IMR-90 (cell line): ENCODE results near the gene TSHZ1. TPM values are rescaled to one million over a fixed set of nuclear protein-coding genes. Genes with fewer than 3 reads are reported as not detected.

Experiments
- ATAC-seq: fragments of 200-7000 bp; cut with Tn5 transposase; 2 replicates; pipeline ENCODE4 v1.9.1; 2020; ENCODE audit warnings: low read depth, mild to moderate bottlenecking, moderate library complexity
- BruUV-seq: library from RNA; stranded (reverse); fragments of 400-500 nt; replicated peaks from 2 replicates; lab custom pipeline; 2021; lab: Mats Ljungman, UMichigan
- CTCF ChIA-PET: fragments of 300-600 bp; formaldehyde crosslinking; extraction: SDS; loops from one replicate; lab custom pipeline; 2021; ENCODE audit warnings: antibody characterized with exemption; lab: Yijun Ruan, JAX
- POLR2A ChIA-PET: fragments of 300-600 bp; sonication (Branson Sonifier 250); formaldehyde crosslinking; loops from one replicate; lab custom pipeline; 2022; ENCODE audit warnings: antibody characterized with exemption; ENCODE audit not compliant: unreplicated experiment; lab: Charles Lee
- DNase-seq: peaks from one replicate; pipeline ENCODE4 v3.0.0; 2013
- H2AFZ ChIP-seq: replicated peaks from 2 replicates; pipeline ENCODE3; 2013; ENCODE audit warnings: low read length, mild to moderate bottlenecking; ENCODE audit not compliant: poor library complexity
- H2AK5ac ChIP-seq: 2 replicates; pipeline ENCODE4 v1.6.1; 2013; ENCODE audit warnings: low read depth, low read length, inconsistent platforms
- H2AK9ac ChIP-seq: replicated peaks from 2 replicates; pipeline ENCODE3; 2013; ENCODE audit warnings: mild to moderate bottlenecking, low read depth, low read length, moderate library complexity; ENCODE audit not compliant: poor library complexity
- H2BK120ac ChIP-seq: 2 replicates; pipeline ENCODE4 v1.6.1; 2013; ENCODE audit warnings: low read depth, low read length, inconsistent platforms
- H2BK15ac ChIP-seq: 3 replicates; pipeline ENCODE4 v1.6.1; 2013; ENCODE audit warnings: low read depth, low read length, inconsistent platforms
- H2BK20ac ChIP-seq: 2 replicates; pipeline ENCODE4 v1.6.1; 2013; ENCODE audit warnings: low read depth, mild to moderate bottlenecking, inconsistent platforms, low read length, moderate library complexity
- H2BK5ac ChIP-seq: 2 replicates; pipeline ENCODE4 v1.6.1; 2013; ENCODE audit warnings: mild to moderate bottlenecking, low read depth, low read length, inconsistent platforms; ENCODE audit not compliant: poor library complexity, severe bottlenecking
- H3K14ac ChIP-seq: replicated peaks from 2 replicates; pipeline ENCODE4 v1.6.1; 2013; ENCODE audit warnings: low read depth, low read length, inconsistent platforms
- H3K18ac ChIP-seq: 2 replicates; pipeline ENCODE4 v1.6.1; 2013; ENCODE audit warnings: low read depth, low read length, control low read depth
- H3K23ac ChIP-seq: 2 replicates; pipeline ENCODE4 v1.6.1; 2013; ENCODE audit warnings: low read depth, low read length, inconsistent platforms
- H3K27ac ChIP-seq: 2 replicates; pipeline ENCODE4 v1.5.1; 2013; ENCODE audit warnings: mild to moderate bottlenecking, control low read depth, low read length; ENCODE audit not compliant: insufficient read depth
- H3K27me3 ChIP-seq: 2 replicates; pipeline ENCODE4 v1.6.1; 2013; ENCODE audit warnings: low read length; ENCODE audit not compliant: control insufficient read depth, insufficient read depth
- H3K36me3 ChIP-seq: 2 replicates; pipeline ENCODE4 v1.6.1; 2013; ENCODE audit warnings: low read length, mixed read lengths; ENCODE audit not compliant: control insufficient read depth, insufficient read depth
- H3K4ac ChIP-seq: 2 replicates; pipeline ENCODE4 v1.6.1; 2013; ENCODE audit warnings: low read depth, low read length, inconsistent platforms
- H3K4me1 ChIP-seq: 2 replicates; pipeline ENCODE4 v1.6.1; 2013; ENCODE audit warnings: low read length, mixed read lengths; ENCODE audit not compliant: control insufficient read depth, insufficient read depth
- H3K4me2 ChIP-seq: 2 replicates; pipeline ENCODE4 v1.6.1; 2013; ENCODE audit warnings: low read depth, mild to moderate bottlenecking, control low read depth, low read length, moderate library complexity
- H3K4me3 ChIP-seq: 2 replicates; pipeline ENCODE4 v1.5.1; 2013; ENCODE audit warnings: low read depth, mild to moderate bottlenecking, control low read depth, low read length, moderate library complexity; ENCODE audit not compliant: insufficient read depth
- H3K56ac ChIP-seq: 2 replicates; pipeline ENCODE4 v1.6.1; 2013; ENCODE audit warnings: low read length, inconsistent platforms; ENCODE audit not compliant: insufficient read depth; ENCODE audit errors: extremely low read depth
- H3K79me1 ChIP-seq, 2 experiments: 2 replicates each; pipeline ENCODE4 v1.6.1; 2013; ENCODE audit warnings: low read length in 2 of 2, inconsistent platforms in 1 of 2, low read depth in 1 of 2
- H3K9ac ChIP-seq: 2 replicates; pipeline ENCODE4 v1.6.1; 2013; ENCODE audit warnings: low read depth, low read length, control low read depth
- H3K9me1 ChIP-seq: 2 replicates; pipeline ENCODE4 v1.6.1; 2013; ENCODE audit warnings: low read length, inconsistent platforms; ENCODE audit not compliant: insufficient read depth
- H3K9me3 ChIP-seq: 2 replicates; pipeline ENCODE4 v1.6.1; 2013; ENCODE audit warnings: low read length; ENCODE audit not compliant: control insufficient read depth, insufficient read depth
- H4K20me1 ChIP-seq: 2 replicates; pipeline ENCODE4 v1.6.1; 2013; ENCODE audit warnings: low read length, inconsistent platforms; ENCODE audit not compliant: insufficient read depth
- H4K5ac ChIP-seq: 2 replicates; pipeline ENCODE4 v1.6.1; 2013; ENCODE audit warnings: mild to moderate bottlenecking, low read depth, low read length, control low read depth
- H4K8ac ChIP-seq, 2 experiments: 2 replicates each; pipeline ENCODE4 v1.6.1; 2013; ENCODE audit warnings: low read depth in 2 of 2, low read length in 2 of 2, control low read depth in 1 of 2, inconsistent platforms in 1 of 2
- H4K91ac ChIP-seq: 2 replicates; pipeline ENCODE4 v1.6.1; 2013; ENCODE audit warnings: low read depth, low read length, inconsistent platforms; ENCODE audit not compliant: insufficient read depth
- BHLHE40 ChIP-seq: fragments of 150-350 bp; IDR thresholded peaks from 2 replicates; pipeline ENCODE4 v1.6.1; 2016; ENCODE audit warnings: mild to moderate bottlenecking, low read depth, low read length
- CEBPB ChIP-seq: IDR thresholded peaks from 2 replicates; pipeline ENCODE4 v1.6.1; 2012; ENCODE audit warnings: low read depth, low read length, improper control_type of control experiment
- CHD1 ChIP-seq: IDR thresholded peaks from 2 replicates; pipeline ENCODE4 v1.6.1; 2012; ENCODE audit warnings: low read depth, low read length, improper control_type of control experiment
- CTCF ChIP-seq: conservative IDR thresholded peaks from 2 replicates; pipeline ENCODE4 v1.5.1; 2012; ENCODE audit warnings: mild to moderate bottlenecking, low read depth, low read length, improper control_type of control experiment
- ELK1 ChIP-seq: fragments of 150-350 bp; IDR thresholded peaks from 2 replicates; pipeline ENCODE4 v1.6.1; 2016; ENCODE audit warnings: low read depth, mild to moderate bottlenecking, low read length, moderate library complexity, borderline replicate concordance
- FOS ChIP-seq: fragments of 150-350 bp; IDR thresholded peaks from 2 replicates; pipeline ENCODE4 v1.6.1; 2016; ENCODE audit warnings: low read depth, low read length
- MAFK ChIP-seq: IDR thresholded peaks from 2 replicates; pipeline ENCODE4 v1.6.1; 2012; ENCODE audit warnings: low read depth, low read length, improper control_type of control experiment
- MAZ ChIP-seq: IDR thresholded peaks from 2 replicates; pipeline ENCODE4 v1.6.1; 2012; ENCODE audit warnings: low read depth, mild to moderate bottlenecking, low read length, improper control_type of control experiment, moderate library complexity, borderline replicate concordance
- MXI1 ChIP-seq: IDR thresholded peaks from 2 replicates; pipeline ENCODE4 v1.6.1; 2012; ENCODE audit warnings: low read depth, mild to moderate bottlenecking, low read length, moderate library complexity, borderline replicate concordance
- NFE2L2 ChIP-seq: fragments of 150-350 bp; IDR thresholded peaks from 2 replicates; pipeline ENCODE4 v1.6.1; 2016; ENCODE audit warnings: low read depth, mild to moderate bottlenecking, low read length
- POLR2A ChIP-seq: IDR thresholded peaks from 2 replicates; pipeline ENCODE4 v1.6.1; 2012; ENCODE audit warnings: mild to moderate bottlenecking, low read depth, low read length
- RAD21 ChIP-seq: IDR thresholded peaks from 2 replicates; pipeline ENCODE4 v1.6.1; 2012; ENCODE audit warnings: low read length, improper control_type of control experiment
- RCOR1 ChIP-seq: IDR thresholded peaks from 2 replicates; pipeline ENCODE4 v1.6.1; 2012; ENCODE audit warnings: mild to moderate bottlenecking, low read length, improper control_type of control experiment; ENCODE audit not compliant: insufficient replicate concordance
- RFX5 ChIP-seq: IDR thresholded peaks from 2 replicates; pipeline ENCODE4 v1.8.0; 2012; ENCODE audit warnings: low read depth, mild to moderate bottlenecking, low read length, moderate library complexity
- SMC3 ChIP-seq: fragments of 150-350 bp; IDR thresholded peaks from 2 replicates; pipeline ENCODE4 v1.6.1; 2016; ENCODE audit warnings: low read depth, mild to moderate bottlenecking, antibody characterized with exemption, low read length, moderate library complexity
- USF2 ChIP-seq: fragments of 150-350 bp; IDR thresholded peaks from 2 replicates; pipeline ENCODE4 v1.6.1; 2017; ENCODE audit warnings: mild to moderate bottlenecking, antibody characterized with exemption, low read length, low read depth
- WGBS, 2 experiments: methylation state at CpG; one replicate each; pipeline versions ENCODE4 v1.1.5 to v1.1.7; 2013; ENCODE audit warnings: missing lambda C conversion rate in 2 of 2; ENCODE audit not compliant: insufficient read length in 1 of 2; ENCODE audit errors: extremely low coverage in 2 of 2; 5-methylcytosine and 5-hydroxymethylcytosine counted together
- dilution Hi-C: fragments of 300-500 bp; cut with HindIII; formaldehyde crosslinking; loops from one replicate; pipeline ENCODE4 v1.14.3; 2018; ENCODE audit warnings: low sequenced_read_pairs; ENCODE audit not compliant: unreplicated experiment
- in situ Hi-C: fragments of 300-500 bp; cut with MboI; formaldehyde crosslinking; loops from 3 replicates; pipeline ENCODE4 v1.14.3; 2019; ENCODE audit warnings: low sequenced_read_pairs, inconsistent platforms, mixed read lengths
- intact Hi-C: fragments of 100-400 bp; cut with micrococcal nuclease; formaldehyde crosslinking; loops from 2 replicates; pipeline ENCODE4 v1.10.0; 2022
- polyA plus RNA-seq, 3 experiments: library from polyadenylated mRNA; depleted of rRNA; stranded (reverse); fragments of >200 nt; gene quantifications; 2 replicates each; pipeline ENCODE4 v1.2.3, GENCODE V29; 2012; ENCODE audit warnings: low replicate concordance in 1 of 3
- total RNA-seq: library from RNA; depleted of rRNA; stranded (reverse); fragments of >200 nt; gene quantifications from 2 replicates; pipeline ENCODE4 v1.2.3, GENCODE V29; 2012

Gene TSHZ1
- total and polyA plus RNA-seq, 2 of the 4 experiments (the other 2 are of a cell fraction), result 7.1 to 10.0 TPM

GRCh38 chr18:75285876-75286275 is 75.3 kb downstream of the TSHZ1 start:
- 97% methylated on average over 13 of the region's 24 CpGs; no CpG with 5 or more reads in 1 of the 2 experiments for WGBS, 2 experiments
- Histone ChIP-seq H2BK5ac (no peak overlapping the region), H3K4ac (no peak overlapping the region), H3K27ac (no peak overlapping the region), H2BK15ac (no peak overlapping the region), H3K23ac (no peak overlapping the region), H2BK120ac (no peak overlapping the region), H3K9ac (no peak overlapping the region), H3K56ac (no peak overlapping the region), H4K91ac (no peak overlapping the region), H3K9me3 (no peaks in the 10 kb centered on the region), H4K8ac (no peak overlapping the region), H3K9me1 (0 out of 2 replicates have a peak, but pooled peaks cover 4% of the 10 kb centered on the region), H2AK5ac (no peak overlapping the region), H3K4me3 (no peak overlapping the region), H4K5ac (no peak overlapping the region), H3K4me1 (no peaks in the 10 kb centered on the region; the same call in 1 of the 2 replicates), H3K14ac (no peak overlapping the region), H3K27me3 (no peaks in the 10 kb centered on the region), H4K20me1 (no peaks in the 10 kb centered on the region), H3K18ac (no peak overlapping the region), H3K4me2 (no peak overlapping the region), H2BK20ac (no peak overlapping the region), H3K36me3 (peaks cover 31% of the 10 kb centered on the region), H3K79me1 (peaks cover 0 to 26% of the 10 kb centered on the region in 2 experiments; a peak in 3 of 4 replicates), H2AK9ac (no peak overlapping the region), H2AFZ (no peak overlapping the region)
- DNase-seq, result no peak
- in situ Hi-C loops, result no loop called here
- ATAC-seq, result no peak
- TF ChIP-seq MXI1 (no peak), MAZ (no peak), CEBPB (no peak), USF2 (no peak), BHLHE40 (no peak), POLR2A (no peak), CHD1 (no peak), CTCF (no peak), MAFK (no peak), RFX5 (no peak), SMC3 (no peak), NFE2L2 (no peak), ELK1 (no peak), RCOR1 (no peak), FOS (no peak), RAD21 (no peak)
- ChIA-PET CTCF (interaction anchor here (0.6 kb wide), 1 partner anchor 20 kb away, joined by 3 read pairs; no protein-coding TSS in a partner anchor), POLR2A (no interaction called here)
- BruUV-seq, result no TSS peak
- dilution Hi-C loops, result no loop called here
- intact Hi-C loops, result no loop called here
